Psoas muscle (tissue), 8 donors: Measurements from ENCODE around the gene PANK4. TPM values are rescaled to one million over a fixed set of nuclear protein-coding genes. Genes with fewer than 3 reads are reported as not detected.
A peak's percentile ranks its signal among the peaks of the same experiment; 100 is the strongest.

Experiments used
- ATAC-seq, 4 donors: fragments of 200-7000 bp; cut with Tn5 transposase; one replicate each; pipeline ENCODE4 v1.9.1; 2020; ENCODE audit warnings: moderate library complexity in 3 of 4, mild to moderate bottlenecking in 2 of 4
- DNase-seq, 2 donors: peaks; one replicate each; pipeline ENCODE4 v3.0.0-alpha.2; 2020
- H3K27ac ChIP-seq: fragments of 200-600 bp; one replicate; pipeline ENCODE4 v1.8.0; 2022
- H3K27me3 ChIP-seq, 3 donors: fragments of 200-600 bp in 1 of 3; one replicate each; pipeline versions ENCODE4 v1.6.1 to v1.8.0; 2013 to 2022; ENCODE audit warnings: low read length in 2 of 3, mild to moderate bottlenecking in 2 of 3, moderate library complexity in 1 of 3; ENCODE audit not compliant: insufficient read depth in 3 of 3
- H3K36me3 ChIP-seq, 2 donors: fragments of 200-600 bp in 1 of 2; one replicate each; pipeline versions ENCODE4 v1.6.1 to v1.8.0; 2013 to 2022; ENCODE audit warnings: low read depth in 1 of 2, mild to moderate bottlenecking in 1 of 2, moderate library complexity in 1 of 2; ENCODE audit not compliant: insufficient read depth in 1 of 2
- H3K4me1 ChIP-seq: fragments of 200-600 bp; one replicate; pipeline ENCODE4 v1.8.0; 2022
- H3K4me3 ChIP-seq: fragments of 200-600 bp; one replicate; pipeline ENCODE4 v1.8.0; 2022; ENCODE audit warnings: mild to moderate bottlenecking
- H3K9me3 ChIP-seq: fragments of 200-600 bp; one replicate; pipeline ENCODE4 v1.8.0; 2022
- WGBS, 3 donors: extraction: QIAGEN DNeasy Blood & Tissue Kit; methylation state at CpG; one replicate each; pipeline versions ENCODE4 v1.1.6 to v1.1.7; 2013; 5-methylcytosine and 5-hydroxymethylcytosine counted together
- intact Hi-C, 2 donors: fragments of 100-400 bp; cut with DNase I; formaldehyde crosslinking; loops; one replicate each; pipeline versions ENCODE4 v1.11.0 to v1.14.2; 2022
- polyA plus RNA-seq, 3 donors: library from polyadenylated mRNA; stranded (reverse); fragments of 200-250 nt; gene quantifications; one replicate each; pipeline ENCODE4 v1.2.3, GENCODE V29; 2013
- total RNA-seq, 4 donors: library from RNA; stranded (reverse); fragmentation: NEBNext Ultra II Directional in 2 of 4; extraction: Animal tissue kit (Norgen Biotek cat#: 25700) in 2 of 4; gene quantifications; one replicate each; pipeline versions ENCODE4 v1.2.1 to v1.2.4, GENCODE V29; 2021 to 2023
- TF ChIP-seq, protein P1 (sequence below): fragments of 200-600 bp; IDR thresholded peaks from one replicate; pipeline ENCODE4 v1.8.0; 2022; ENCODE audit warnings: antibody characterized with exemption
- donor health status: healthy with polysubstance abuse.
- donor health status: DM: no; HTN: no; CAD: no; lungs with moderate emphysema.
- donor health status: Bipolar disorder and iron deficiency.
- donor health status: healthy.
- donor health status: DM: yes; HTN: yes; CAD: no.
- donor health status: DM: no; HTN: no; CAD: no.
- donor health status: DM: no; HTN: no; CAD: no.
- donor health status: DM: yes; HTN: yes; CAD: no.

The PANK4 gene
- total and polyA plus RNA-seq, 7 donors, result 29.0 to 45.1 (median 31.9) TPM

DNA sequence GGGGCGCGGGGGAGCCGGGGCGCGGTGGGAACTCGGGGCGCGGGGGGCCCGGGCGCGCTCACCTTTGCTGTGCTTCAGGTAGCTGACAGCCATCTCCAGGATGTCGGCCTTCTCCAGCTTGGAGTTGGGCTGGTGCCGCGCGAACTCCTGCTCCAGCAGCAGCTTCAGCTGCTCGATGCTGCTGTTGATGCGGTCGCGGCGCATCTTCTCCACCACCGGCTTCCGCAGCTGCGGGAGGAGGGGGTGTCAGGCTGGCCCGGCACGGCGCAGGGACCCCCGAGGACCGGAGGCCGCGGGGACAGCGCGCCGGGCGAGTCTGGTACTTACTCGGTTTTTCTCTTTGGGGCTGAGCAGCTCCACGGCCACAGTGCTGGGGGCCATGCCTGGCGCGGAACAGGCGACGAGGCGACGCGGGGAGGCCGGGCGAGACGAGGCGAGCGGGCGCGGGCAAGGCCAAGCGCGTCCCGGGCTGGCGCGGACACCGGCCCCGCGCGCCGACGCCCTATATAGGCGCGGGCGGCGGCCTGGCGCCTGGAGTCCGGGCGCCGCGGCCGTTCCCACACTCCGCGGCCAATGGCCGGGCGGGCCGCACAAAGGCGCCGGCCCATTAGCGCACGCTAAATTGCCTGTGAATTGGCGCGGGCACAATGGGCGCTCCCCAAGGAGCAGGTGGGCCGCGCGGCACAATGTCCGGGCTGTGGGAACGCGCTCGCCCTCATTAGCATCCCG, 3.6 kb upstream of the PANK4 start, which contains the start of gene HES5:
HES5 (minus strand) TSS at position 480 of the 729 bp plus-strand sequence; CDS start at position 381, 99 bp downstream.
- no peak for DNase-seq

DNA sequence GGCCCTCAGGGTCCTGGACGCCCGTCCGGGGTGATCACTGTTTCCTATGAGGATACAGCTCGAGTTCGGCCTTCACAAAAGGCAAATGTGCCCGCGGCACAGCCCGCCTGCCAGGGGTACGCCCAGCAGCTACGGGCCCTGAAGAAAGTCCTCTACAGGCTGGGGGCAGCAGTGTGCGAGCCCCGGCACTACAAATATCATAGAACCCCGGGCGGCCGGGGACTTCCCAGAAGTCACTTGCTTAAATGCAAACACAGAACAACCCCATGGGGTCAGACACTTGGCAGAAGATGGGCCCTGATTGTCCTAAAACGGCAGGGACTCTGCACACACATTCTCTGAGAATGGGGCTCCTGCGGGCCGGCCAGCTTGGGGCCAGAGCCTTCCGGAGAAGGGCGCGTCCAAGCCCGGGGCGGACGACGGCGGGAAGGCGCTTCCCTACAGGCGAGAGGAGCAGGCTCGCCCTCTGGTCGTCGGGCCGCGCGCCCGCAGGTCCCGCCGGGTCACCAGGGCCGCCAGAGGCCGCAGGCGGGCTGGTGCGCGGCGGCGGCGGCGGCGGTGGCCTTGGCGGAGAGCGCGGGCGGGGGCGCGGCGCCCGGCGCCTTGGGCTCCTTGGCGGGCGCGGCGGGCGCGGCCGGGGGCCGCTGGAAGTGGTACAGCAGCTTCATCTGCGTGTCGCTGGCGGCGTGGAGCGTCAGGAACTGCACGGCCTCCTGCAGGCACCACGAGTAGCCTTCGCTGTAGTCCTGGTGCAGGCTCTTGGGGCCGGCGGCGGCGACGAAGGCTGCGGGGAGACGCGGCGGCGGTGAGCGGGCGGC, 2.8 kb upstream of the PANK4 start:
- Histone ChIP-seq H3K4me3 (peak overlapping the region; percentile 58), H3K9me3 (no peaks in the 10 kb centered on the region), H3K27ac (peak overlapping the region; percentile 52), H3K36me3 (no peaks in the 10 kb centered on the region), H3K27me3 (no peaks in the 10 kb centered on the region), H3K4me1 (peaks cover 69% of the 10 kb centered on the region)
- DNase-seq (peak in 1 of 2 donors; percentile 47), ATAC-seq (no peak)
- intact Hi-C loops, result loop anchor here (5.0 kb wide), 3 partner anchors 117 to 342 kb away; partner anchors contain the start of genes MORN1 (in 1 of the 2), PEX10 (in 1 of the 2) and RER1 (in 1 of the 2)
- WGBS, 3 donors, result 2 to 4% (median 4%) methylated on average over 42 to 84 of the region's 84 CpGs
- TF ChIP-seq, protein P1, sequence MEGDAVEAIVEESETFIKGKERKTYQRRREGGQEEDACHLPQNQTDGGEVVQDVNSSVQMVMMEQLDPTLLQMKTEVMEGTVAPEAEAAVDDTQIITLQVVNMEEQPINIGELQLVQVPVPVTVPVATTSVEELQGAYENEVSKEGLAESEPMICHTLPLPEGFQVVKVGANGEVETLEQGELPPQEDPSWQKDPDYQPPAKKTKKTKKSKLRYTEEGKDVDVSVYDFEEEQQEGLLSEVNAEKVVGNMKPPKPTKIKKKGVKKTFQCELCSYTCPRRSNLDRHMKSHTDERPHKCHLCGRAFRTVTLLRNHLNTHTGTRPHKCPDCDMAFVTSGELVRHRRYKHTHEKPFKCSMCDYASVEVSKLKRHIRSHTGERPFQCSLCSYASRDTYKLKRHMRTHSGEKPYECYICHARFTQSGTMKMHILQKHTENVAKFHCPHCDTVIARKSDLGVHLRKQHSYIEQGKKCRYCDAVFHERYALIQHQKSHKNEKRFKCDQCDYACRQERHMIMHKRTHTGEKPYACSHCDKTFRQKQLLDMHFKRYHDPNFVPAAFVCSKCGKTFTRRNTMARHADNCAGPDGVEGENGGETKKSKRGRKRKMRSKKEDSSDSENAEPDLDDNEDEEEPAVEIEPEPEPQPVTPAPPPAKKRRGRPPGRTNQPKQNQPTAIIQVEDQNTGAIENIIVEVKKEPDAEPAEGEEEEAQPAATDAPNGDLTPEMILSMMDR, result no peak

More for the DNA sequence above, 3.6 kb upstream of the PANK4 start, which contains the start of gene HES5:
- WGBS, 3 donors, result 1 to 2% (median 2%) methylated on average over 58 to 91 of the region's 91 CpGs
- TF ChIP-seq, protein P1, result no peak
- intact Hi-C loops, result loop anchor here (5.0 kb wide), 4 partner anchors 118 to 343 kb away; partner anchors contain the start of genes PEX10 (in 2 of the 2), FAAP20 (in 1 of the 2), MORN1 (in 1 of the 2) and RER1 (in 1 of the 2)
- no peaks in the 10 kb centered on the region for H3K27me3 ChIP-seq
- H3K4me3 ChIP-seq, result peak within 1 kb of the TSS; percentile 58
- H3K4me1 ChIP-seq, result peaks cover 62% of the 10 kb centered on the region
- H3K27ac ChIP-seq, result peak within 1 kb of the TSS; percentile 52
- H3K36me3 ChIP-seq, result no peaks in the 10 kb centered on the region
- no peak for ATAC-seq
- no peaks in the 10 kb centered on the region for H3K9me3 ChIP-seq

DNA sequence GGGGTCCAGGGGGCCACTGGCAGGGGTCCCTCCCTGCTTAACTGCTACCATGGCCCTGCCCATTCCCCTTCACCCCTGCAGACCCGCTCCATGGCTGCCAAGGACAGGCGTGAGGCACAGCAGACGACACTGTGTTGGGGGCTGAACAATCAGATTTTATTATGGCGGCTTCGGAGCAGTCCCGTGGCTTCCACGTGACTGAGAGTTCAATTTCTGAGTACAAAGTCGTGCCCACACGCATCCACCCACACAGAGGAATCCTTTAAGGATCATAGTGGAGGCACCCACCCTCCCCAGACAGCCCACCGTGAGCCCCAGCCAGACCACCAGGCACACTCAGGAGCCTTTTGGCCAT, 2.2 kb upstream of the PANK4 start:
- ATAC-seq (no peak), DNase-seq (no peak)
- Histone ChIP-seq H3K4me3 (peak overlapping the region; percentile 52), H3K4me1 (peaks cover 75% of the 10 kb centered on the region), H3K27me3 (no peaks in the 10 kb centered on the region), H3K36me3 (no peaks in the 10 kb centered on the region), H3K27ac (peak overlapping the region; percentile 52), H3K9me3 (no peaks in the 10 kb centered on the region)
- WGBS, 3 donors, result 20 to 38% (median 31%) methylated on average over 10 of the region's 10 CpGs
- intact Hi-C loops, result loop anchor here (5.0 kb wide), 3 partner anchors 116 to 341 kb away; partner anchors contain the start of genes MORN1 (in 1 of the 2), PEX10 (in 1 of the 2) and RER1 (in 1 of the 2)
- TF ChIP-seq, protein P1, result no peak

DNA sequence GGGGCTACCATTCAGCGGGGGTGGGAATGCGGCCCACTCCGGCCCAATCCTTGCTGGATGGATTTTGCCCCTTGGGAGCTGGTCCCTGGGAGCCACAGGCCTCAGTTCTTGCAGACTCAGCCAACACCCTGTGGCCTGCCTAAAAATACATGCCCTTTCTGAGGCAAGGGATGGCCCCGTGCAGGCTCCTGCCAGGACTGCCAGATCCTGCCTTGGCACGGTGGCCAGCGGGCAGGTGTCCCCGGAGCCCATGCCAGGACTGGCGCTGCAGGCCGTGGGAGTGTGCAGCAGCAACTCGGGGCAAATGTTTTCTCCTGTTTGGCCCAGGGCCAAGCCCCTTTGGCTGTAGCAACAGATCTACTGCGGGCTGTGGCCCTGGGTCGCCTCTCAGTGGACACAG, 1.6 kb upstream of the PANK4 start:
- H3K4me1 ChIP-seq, result peaks cover 76% of the 10 kb centered on the region
- peak overlapping the region; percentile 52 for H3K4me3 ChIP-seq
- peak overlapping the region; percentile 76 for H3K27ac ChIP-seq
- no peaks in the 10 kb centered on the region for H3K27me3 ChIP-seq
- no peaks in the 10 kb centered on the region for H3K36me3 ChIP-seq
- peak; percentile 78 to 92 for DNase-seq
- intact Hi-C loops, result loop anchor here (5.0 kb wide), 3 partner anchors 116 to 341 kb away; partner anchors contain the start of genes MORN1 (in 1 of the 2), PEX10 (in 1 of the 2) and RER1 (in 1 of the 2)
- ATAC-seq, result peak; percentile 71 to 81 (median 77)
- 23 to 30% (median 25%) methylated on average over 10 to 12 of the region's 12 CpGs for WGBS, 3 donors
- TF ChIP-seq, protein P1, result no peak
- H3K9me3 ChIP-seq, result no peaks in the 10 kb centered on the region
